ENCODE measurements around the gene TRPM3.
A peak's percentile ranks its signal among the peaks of the same experiment; 100 is the strongest.

The TRPM3 gene

GRCh38 chr9:70580606-70581195, 540.7 kb downstream of the TRPM3 start:
- no peak for DNase-seq (ENCODE audit: low spot score)

DNA sequence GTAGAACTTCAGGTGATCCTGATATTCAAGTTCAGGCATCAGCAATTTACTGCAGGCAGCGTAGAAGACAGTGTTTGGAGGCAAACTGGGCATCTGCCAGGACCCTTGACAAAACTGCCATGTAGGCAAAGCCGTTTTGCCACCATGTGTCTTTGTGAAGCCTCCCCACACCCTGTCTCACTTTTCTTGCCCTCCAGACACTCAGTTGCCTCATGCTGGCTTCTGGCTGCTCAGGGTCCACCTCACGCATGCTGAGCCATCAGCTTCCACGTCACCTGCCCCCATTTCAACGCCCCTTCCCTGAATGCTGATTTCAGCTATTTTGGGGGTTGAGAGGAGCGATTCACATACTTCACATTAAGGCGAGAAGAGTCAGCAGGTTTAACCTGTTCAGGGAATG, 541.7 kb downstream of the TRPM3 start:
- no peak for DNase-seq (ENCODE audit: low spot score)

DNA sequence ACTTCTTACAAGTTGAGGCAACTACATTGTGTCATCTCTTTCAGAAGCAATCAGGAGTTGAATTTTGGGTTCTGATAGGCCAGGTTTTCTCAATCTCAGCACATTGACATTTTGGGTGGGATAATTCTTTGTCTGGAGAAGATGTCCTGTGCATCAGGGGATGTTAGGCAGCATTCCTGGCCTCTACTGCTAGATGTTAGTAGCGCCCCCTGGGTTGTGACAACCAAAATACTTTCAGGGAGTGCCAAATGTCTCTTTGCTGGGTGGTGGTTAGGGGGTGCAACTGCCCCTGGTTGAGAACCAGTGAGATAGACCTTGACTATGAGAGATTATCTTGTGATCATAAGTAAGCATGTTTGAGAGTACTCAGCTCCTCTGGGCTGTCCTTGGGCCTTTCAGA, 542.7 kb downstream of the TRPM3 start:
- no peak for DNase-seq (ENCODE audit: low spot score)

- DNase-seq (ENCODE audit: low spot score) = no peak
Measured at GRCh38 chr9:70577671-70578070, 543.8 kb downstream of the TRPM3 start.

DNA sequence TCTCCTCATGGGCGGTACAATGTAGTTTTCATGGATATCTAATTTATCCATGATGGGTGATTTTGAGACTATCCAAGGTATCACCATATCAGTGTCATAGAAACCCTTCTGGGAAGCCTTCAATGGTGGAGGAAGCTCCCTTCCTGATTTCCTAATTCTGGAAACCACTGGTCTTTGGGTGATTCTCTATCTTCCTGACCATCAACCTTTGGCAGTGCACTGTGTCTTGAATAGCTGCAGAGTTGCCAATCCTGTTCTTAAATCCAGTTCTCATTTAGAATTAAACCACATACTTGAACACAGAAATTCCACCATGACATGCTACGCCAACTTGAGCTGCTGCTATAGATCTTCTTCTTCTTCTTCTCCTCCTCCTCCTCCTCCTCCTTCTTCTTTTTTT, 545.3 kb downstream of the TRPM3 start:
- no peak for DNase-seq (ENCODE audit: low spot score)

DNA sequence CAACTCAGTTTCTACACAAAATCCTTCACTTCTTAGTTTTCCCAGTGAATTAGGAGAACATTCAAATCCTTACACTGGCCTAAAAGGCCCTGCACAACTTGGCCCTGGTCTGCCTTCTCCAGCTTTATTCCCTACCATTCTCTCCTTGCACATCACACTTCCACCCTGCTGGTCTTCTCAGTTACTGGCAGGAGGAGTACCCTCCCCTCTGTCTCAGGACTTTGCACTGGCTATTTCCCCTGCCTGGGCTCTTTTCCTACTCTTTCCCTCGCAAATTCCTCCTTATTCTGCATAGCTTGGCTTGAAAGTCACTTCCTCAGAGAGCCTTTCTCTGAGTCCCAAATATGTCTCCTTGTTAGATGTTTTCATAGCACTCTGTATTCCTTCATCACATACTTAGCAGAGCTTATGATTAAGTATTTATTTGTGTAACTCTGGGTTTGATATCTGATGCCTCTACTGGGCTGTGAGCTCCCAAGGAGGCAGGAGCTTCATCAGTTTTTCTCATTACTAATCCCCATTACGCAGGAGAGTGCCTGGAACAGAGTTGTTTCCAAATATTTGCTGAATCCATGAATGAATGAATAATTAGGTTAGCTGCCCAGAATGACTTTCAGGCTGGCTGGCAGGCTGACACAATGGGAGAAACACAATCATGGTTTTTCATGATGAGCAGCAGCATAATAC, 547.1 kb downstream of the TRPM3 start:
- DNase-seq (ENCODE audit: low spot score) = no peak

DNA sequence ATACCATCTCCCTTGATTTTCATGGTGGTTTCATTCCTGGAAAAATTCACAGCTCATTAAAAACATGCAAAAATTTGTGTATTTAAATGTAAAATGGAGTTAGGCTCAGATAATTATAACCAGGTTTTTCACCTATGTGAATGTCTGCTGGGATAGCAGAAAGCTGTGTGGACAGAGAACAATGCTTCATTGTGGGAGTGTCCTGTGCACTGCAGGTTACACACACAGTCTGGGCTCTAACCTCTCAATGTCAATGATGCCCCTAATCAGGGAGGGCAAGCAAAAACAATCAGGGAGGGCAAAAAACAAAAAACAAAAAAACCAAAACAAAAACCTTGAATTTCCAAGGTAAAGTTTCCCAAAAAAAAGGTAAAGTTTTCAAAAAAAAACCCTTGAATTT, 548.1 kb downstream of the TRPM3 start:
- no peak for DNase-seq (ENCODE audit: low spot score)

DNA sequence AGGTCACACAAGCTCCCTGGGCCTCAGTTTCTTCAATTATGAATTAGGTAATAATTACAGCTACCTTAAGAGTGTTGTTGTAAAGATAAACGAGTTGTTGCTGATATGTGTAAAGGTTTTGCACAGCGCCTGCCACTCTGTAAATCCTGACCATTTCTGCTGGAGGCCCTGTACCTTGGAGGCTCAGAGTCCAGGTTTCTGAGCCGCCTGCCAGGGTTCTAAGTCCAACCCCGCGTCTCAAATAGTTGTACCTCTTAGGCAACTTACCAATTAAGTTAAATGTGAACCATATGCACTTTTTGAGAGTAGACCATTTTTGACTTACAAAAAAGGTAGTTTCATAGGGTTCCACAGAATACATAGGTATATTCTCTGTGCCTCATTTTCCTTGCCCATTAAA, 550.2 kb downstream of the TRPM3 start:
- DNase-seq (ENCODE audit: low spot score) = no peak

DNA sequence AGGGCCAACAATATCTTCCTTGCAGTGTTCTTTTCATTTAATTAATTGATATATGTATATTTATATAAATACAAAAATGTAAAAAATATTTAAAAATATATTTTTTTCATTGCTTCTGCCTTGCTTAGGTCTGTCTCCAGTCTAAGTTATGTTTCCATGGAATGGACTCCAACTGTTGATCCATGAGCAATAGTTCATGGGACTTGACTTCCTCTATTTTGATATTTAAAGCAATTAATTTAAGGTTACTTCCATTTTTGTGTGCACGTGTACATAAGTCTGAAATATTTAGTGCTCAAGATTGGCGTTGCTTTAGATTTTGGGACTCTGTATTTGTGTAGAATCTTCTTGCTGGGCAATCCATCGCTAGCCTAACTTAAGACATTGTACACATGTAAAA, 551.6 kb downstream of the TRPM3 start:
- DNase-seq (ENCODE audit: low spot score) = no peak

DNA sequence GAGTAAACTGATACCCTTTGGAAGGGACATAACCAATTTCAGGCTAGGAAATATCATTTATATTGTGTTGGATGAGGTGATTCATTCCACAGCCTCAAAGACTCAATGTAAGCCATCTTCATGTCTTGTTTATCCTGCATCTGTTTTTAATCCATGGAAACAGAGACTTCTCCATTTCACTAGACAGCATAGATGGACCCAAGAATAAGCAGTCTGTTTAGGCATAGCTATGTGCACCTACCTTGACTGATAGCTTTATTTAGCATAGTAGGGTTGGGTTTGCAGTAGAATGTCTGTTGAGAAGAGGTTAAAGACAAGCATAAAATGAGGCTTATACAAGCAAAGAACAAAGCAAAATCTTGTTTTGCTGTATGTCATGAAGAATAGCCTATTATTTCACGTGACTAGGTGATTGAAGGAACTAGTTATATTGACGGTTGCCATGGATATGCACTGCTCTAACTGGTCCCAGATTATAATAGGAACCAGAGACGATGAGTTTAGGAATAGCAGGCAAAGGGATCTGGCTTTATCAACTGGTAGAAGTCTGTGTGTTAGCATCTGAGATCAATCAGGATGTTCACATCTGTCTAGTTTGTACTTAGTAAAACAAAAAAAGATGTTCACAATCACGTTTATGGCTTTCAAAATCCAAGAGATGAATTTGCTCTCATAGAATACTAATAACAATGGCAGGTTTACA, 552.2 kb downstream of the TRPM3 start:
- DNase-seq (ENCODE audit: low spot score) = no peak

- no peak for DNase-seq (ENCODE audit: low spot score)
Measured at GRCh38 chr9:70567511-70567910, 553.9 kb downstream of the TRPM3 start.

DNA sequence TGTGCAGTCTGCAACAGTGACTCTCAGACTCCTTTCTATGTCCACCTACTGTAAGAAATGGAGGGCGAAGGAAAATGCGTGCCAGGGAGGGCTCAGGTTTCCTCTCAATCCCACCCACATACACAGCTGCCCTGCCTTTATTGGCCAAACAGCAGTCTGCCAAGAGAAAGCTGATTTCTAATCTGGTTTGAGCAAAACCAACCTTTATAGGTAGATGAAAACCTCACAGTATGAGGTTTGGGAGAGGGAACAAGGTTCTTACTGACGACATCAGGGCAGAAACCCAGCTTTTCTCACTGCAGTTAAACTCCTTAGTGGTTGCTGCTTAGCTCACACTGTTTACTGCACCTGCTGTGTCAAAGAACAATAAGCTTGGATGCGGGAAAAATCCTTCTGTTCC, 554.7 kb downstream of the TRPM3 start:
- no peak for DNase-seq (ENCODE audit: low spot score)

GRCh38 chr9:70566066-70566465, 555.4 kb downstream of the TRPM3 start:
- no peak for DNase-seq (ENCODE audit: low spot score)

DNA sequence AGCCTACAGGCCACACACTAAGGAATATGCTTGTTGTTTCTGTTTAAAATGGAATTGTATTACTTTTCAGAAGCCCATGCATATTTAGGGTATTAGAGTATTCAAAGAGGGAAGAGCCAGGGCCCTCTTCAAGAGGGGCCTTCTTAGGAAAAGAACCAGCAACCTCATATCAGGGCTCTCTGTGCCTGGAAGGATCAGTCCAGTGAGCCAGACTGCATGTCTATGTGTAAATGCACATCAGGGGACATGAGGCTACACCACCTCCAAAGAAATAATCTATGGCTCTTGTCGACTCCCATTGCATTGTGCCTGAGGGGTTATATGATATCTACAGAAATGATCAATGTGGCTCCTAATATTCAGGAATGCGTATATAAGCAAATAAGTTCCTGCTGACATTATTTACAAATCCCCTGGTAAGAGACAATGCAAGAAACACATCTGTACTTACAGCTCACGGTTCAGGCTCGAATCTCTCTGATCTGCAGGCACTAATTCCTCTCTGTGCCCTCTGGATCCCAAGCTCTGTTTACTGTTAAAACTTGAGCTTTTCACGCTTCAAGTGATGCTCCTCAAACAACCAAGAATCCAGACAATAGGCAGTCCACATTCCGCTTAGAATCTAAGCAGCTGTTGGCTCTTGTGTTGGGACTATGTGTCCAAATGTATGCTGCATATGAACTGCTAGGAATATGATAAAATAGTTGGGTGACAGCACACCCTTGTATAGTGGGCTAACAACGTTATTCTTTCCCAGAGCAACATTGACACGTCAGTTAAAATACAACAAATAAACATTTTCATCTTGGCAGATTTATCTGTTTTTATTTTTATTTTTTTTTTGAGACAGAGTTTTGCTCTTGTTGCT, 556.7 kb downstream of the TRPM3 start:
- no peak for DNase-seq (ENCODE audit: low spot score)

- peak; percentile 40 for DNase-seq (ENCODE audit: low spot score)
Measured at GRCh38 chr9:70563431-70564204, 557.8 kb downstream of the TRPM3 start.

- no peak for DNase-seq (ENCODE audit: low spot score)
Measured at GRCh38 chr9:70563010-70563409, 558.4 kb downstream of the TRPM3 start.

DNA sequence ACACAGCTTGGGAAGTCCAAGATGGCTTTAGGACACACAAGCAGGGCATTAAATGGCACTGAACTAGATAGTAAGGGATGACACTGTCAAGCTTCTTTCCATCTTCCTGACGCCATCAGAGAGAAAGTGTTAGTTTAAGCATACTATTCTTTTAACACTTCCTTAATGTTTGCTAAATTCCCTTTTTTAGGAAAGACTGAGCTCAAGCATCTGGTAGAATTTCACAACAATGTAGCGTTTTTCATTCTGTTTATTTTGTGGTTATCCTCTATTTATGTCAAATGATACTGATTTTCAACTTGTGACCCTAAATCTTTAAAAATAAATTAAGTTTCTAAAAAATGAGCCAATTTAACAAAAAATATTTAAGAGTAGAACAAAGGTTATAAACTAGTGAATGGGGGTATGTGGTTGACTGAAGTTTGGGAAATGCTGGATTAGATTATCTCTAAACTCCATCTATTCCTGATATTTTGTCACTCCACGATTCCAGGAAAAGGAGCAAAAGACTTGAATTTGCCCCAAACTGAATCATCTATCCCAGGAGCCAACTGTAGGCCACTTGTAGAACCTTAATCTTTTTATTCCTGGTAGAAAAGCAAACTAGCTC, 559.5 kb downstream of the TRPM3 start:
- no peak for DNase-seq (ENCODE audit: low spot score)

DNA sequence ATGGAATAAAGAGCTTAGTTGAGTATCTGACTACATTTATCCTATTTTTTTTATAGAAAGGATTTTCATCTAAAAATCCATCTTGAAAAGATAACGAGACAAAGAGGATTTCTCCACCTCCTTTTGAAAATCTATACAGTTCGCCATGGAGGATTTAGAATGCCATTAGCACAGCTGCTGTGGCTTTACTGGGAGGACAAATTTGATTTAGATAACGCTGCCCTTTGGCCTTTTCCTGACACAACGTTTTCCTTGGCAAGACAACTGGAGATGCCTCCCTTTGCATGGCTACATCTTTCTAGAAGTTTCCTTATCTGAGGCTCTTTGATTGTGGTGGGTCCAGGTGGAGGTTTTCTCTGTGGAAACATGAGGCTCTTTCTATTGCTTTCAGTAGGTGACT, 560.3 kb downstream of the TRPM3 start:
- no peak for DNase-seq (ENCODE audit: low spot score)

- DNase-seq (ENCODE audit: low spot score) = no peak
Measured at GRCh38 chr9:70559102-70559501, 562.3 kb downstream of the TRPM3 start.

DNA sequence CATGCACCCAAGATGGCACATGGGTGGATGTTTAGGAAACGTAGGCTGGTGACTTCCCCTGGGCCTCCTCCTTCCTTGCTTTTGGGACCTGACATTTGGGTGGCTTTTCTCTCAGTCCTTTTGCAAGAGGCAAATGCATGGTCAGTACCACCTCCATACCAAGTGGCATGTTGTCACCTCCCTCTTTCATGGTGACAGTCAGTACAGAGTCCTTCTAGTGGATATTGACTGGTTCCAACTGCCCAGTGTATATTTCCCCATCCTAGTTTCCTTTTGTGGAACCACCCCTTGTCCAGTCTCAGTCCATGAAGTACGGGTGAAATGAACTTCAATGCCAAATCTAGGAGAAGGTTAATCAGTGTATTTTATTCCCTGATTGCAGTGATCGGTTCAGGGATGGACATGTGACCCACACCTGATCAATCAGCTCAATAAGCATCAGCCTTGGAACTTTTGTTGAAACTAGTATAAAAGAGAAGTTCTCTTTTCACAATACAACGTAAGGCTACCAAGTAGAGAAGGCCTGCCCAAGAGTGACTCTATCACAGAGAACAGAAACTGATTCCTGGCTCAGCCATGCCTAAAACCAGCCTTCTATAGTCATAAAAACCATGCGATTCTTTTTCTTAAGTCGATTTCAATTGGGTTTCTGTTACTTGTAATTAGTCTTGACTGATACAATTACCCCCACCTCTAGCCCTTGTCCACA, 563.6 kb downstream of the TRPM3 start:
- DNase-seq (ENCODE audit: low spot score) = no peak

DNA sequence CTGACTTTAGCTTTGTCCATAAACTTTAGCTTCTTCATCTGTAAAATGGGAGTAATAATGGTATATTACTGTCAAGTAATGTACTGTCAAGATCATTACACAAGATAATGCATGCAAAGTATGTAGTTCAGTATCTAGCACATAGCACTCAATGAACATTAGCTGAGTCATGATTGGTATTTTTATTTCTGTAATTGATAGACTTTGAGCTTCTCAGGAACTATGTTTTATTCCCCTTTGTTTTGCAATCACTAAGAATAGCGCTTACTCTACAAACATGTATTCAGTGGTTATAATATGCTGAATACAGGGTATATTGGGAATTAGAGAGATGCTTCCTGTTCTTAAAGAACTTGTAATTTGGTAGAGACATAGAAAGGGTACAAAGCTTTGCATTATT, 564.6 kb downstream of the TRPM3 start:
- no peak for DNase-seq (ENCODE audit: low spot score)

Measured in kidney tubule cell (primary cell).